Measurements from ENCODE around the gene CELSR2. TPM values are rescaled to one million over a fixed set of nuclear protein-coding genes. Genes with fewer than 3 reads are reported as not detected.

CELSR2 gene
- total and polyA plus RNA-seq, 2 experiments from 2014 or later, result 11.2 to 35.1 TPM

DNA sequence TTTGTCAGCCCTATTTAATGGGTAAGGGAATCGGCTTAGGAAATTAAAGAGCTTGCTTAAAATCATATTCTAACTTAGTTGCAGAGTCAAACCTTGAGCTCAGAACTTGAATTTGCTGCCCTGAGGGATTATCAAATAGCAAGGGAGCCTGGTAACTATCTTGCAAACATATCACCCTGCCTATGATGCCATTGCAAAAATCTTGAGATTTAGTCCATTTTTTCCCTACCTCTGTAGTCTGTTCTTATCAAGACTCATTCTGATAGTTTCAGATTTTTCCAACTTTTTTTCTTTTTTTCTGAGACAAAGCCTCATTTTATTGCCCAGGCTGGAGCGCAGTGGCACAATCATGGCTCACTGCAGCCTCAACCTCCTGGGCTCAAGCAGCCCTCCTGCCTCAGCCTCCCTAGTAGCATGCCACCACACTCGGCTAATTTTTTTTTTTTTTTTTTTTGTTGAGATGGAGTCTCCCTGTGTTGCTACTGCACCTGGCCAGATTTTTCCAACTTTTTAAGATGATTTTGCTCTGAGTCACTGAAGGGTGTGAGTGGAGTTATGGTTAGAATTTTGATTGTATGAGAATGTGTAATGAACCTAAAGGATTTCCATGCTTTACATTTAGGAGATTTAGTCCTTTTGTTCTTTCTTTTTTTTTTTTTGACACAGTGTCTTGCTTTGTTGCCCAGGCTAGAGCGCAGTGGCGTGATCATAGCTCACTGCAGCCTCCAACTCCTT, 23.5 kb upstream of the CELSR2 start (continued):
- TF ChIP-seq CREB1 (CRISPR knock-in tag; IDR thresholded peaks at IDR 0.05; ENCODE audit: low read depth), result no peak
- no peak for TF ChIP-seq STAT1 (IDR thresholded peaks at IDR 0.05; ENCODE audit: unreplicated experiment)

- H3K27ac Mint-ChIP-seq, result no peak overlapping the region
- H3K36me3 ChIP-seq (ENCODE audit: insufficient read depth), result peaks cover 19% of the 10 kb centered on the region
- H3K4me3 ChIP-seq, result no peak overlapping the region
- peaks cover 7% of the 10 kb centered on the region for H3K27me3 Mint-ChIP-seq (ENCODE audit: insufficient read depth, low read depth, poor library complexity)
- peaks cover 2% of the 10 kb centered on the region; the same call in 1 of the 2 replicates for H4K20me1 ChIP-seq (replicated peaks; ENCODE audit: insufficient read depth)
- H3K79me2 ChIP-seq (replicated peaks; ENCODE audit: insufficient read depth), result peaks cover 35% of the 10 kb centered on the region
- no peak overlapping the region for H2AFZ ChIP-seq
- H3F3A ChIP-seq (replicated peaks; ENCODE audit: low read depth), result peaks cover 23% of the 10 kb centered on the region
- 0 out of 3 replicates have a peak overlapping the region, but pooled peaks have one; percentile 2 for H3K4me3 Mint-ChIP-seq
- H3K36me3 Mint-ChIP-seq (ENCODE audit: low read depth), result peaks cover 76% of the 10 kb centered on the region
- peak overlapping the region; percentile 64; the same call in 1 of the 2 replicates for H3K4me2 ChIP-seq
- DNase-seq (ENCODE audit: low spot score), result no peak
- H3K4me1 Mint-ChIP-seq, result peaks cover 56% of the 10 kb centered on the region
- H3K9me3 Mint-ChIP-seq, result no peaks in the 10 kb centered on the region
- H3K9me2 ChIP-seq (ENCODE audit: insufficient read depth), result no peaks in the 10 kb centered on the region
- no peak for ATAC-seq
- no peaks in the 10 kb centered on the region for H3K27me3 ChIP-seq (ENCODE audit: insufficient read depth)
- peaks cover 49% of the 10 kb centered on the region for H3K4me1 ChIP-seq (ENCODE audit: insufficient read depth)
- 0 out of 2 replicates have a peak overlapping the region, but pooled peaks have one; percentile 42 for H3K27ac ChIP-seq (ENCODE audit: low read depth)
- no peak for TF ChIP-seq ZNF114 (CRISPR knock-in tag; IDR thresholded peaks at IDR 0.05)
- no peak for TF ChIP-seq CREB1 (CRISPR knock-in tag; IDR thresholded peaks at IDR 0.05; ENCODE audit: low read depth)
- TF ChIP-seq, protein P1, sequence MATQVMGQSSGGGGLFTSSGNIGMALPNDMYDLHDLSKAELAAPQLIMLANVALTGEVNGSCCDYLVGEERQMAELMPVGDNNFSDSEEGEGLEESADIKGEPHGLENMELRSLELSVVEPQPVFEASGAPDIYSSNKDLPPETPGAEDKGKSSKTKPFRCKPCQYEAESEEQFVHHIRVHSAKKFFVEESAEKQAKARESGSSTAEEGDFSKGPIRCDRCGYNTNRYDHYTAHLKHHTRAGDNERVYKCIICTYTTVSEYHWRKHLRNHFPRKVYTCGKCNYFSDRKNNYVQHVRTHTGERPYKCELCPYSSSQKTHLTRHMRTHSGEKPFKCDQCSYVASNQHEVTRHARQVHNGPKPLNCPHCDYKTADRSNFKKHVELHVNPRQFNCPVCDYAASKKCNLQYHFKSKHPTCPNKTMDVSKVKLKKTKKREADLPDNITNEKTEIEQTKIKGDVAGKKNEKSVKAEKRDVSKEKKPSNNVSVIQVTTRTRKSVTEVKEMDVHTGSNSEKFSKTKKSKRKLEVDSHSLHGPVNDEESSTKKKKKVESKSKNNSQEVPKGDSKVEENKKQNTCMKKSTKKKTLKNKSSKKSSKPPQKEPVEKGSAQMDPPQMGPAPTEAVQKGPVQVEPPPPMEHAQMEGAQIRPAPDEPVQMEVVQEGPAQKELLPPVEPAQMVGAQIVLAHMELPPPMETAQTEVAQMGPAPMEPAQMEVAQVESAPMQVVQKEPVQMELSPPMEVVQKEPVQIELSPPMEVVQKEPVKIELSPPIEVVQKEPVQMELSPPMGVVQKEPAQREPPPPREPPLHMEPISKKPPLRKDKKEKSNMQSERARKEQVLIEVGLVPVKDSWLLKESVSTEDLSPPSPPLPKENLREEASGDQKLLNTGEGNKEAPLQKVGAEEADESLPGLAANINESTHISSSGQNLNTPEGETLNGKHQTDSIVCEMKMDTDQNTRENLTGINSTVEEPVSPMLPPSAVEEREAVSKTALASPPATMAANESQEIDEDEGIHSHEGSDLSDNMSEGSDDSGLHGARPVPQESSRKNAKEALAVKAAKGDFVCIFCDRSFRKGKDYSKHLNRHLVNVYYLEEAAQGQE (IDR thresholded peaks at IDR 0.05; ENCODE audit: unreplicated experiment), result no peak
- TF ChIP-seq ZNF331 (CRISPR knock-in tag; IDR thresholded peaks at IDR 0.05; ENCODE audit: low read depth), result no peak
- TF ChIP-seq, protein P2, sequence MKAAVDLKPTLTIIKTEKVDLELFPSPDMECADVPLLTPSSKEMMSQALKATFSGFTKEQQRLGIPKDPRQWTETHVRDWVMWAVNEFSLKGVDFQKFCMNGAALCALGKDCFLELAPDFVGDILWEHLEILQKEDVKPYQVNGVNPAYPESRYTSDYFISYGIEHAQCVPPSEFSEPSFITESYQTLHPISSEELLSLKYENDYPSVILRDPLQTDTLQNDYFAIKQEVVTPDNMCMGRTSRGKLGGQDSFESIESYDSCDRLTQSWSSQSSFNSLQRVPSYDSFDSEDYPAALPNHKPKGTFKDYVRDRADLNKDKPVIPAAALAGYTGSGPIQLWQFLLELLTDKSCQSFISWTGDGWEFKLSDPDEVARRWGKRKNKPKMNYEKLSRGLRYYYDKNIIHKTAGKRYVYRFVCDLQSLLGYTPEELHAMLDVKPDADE (IDR thresholded peaks at IDR 0.05), result no peak
- no peak for TF ChIP-seq POLR2AphosphoS5 (IDR thresholded peaks at IDR 0.05; ENCODE audit: low read depth)
- no peak for TF ChIP-seq JUNB (IDR thresholded peaks at IDR 0.05; ENCODE audit: unreplicated experiment)
- TF ChIP-seq, protein P3, sequence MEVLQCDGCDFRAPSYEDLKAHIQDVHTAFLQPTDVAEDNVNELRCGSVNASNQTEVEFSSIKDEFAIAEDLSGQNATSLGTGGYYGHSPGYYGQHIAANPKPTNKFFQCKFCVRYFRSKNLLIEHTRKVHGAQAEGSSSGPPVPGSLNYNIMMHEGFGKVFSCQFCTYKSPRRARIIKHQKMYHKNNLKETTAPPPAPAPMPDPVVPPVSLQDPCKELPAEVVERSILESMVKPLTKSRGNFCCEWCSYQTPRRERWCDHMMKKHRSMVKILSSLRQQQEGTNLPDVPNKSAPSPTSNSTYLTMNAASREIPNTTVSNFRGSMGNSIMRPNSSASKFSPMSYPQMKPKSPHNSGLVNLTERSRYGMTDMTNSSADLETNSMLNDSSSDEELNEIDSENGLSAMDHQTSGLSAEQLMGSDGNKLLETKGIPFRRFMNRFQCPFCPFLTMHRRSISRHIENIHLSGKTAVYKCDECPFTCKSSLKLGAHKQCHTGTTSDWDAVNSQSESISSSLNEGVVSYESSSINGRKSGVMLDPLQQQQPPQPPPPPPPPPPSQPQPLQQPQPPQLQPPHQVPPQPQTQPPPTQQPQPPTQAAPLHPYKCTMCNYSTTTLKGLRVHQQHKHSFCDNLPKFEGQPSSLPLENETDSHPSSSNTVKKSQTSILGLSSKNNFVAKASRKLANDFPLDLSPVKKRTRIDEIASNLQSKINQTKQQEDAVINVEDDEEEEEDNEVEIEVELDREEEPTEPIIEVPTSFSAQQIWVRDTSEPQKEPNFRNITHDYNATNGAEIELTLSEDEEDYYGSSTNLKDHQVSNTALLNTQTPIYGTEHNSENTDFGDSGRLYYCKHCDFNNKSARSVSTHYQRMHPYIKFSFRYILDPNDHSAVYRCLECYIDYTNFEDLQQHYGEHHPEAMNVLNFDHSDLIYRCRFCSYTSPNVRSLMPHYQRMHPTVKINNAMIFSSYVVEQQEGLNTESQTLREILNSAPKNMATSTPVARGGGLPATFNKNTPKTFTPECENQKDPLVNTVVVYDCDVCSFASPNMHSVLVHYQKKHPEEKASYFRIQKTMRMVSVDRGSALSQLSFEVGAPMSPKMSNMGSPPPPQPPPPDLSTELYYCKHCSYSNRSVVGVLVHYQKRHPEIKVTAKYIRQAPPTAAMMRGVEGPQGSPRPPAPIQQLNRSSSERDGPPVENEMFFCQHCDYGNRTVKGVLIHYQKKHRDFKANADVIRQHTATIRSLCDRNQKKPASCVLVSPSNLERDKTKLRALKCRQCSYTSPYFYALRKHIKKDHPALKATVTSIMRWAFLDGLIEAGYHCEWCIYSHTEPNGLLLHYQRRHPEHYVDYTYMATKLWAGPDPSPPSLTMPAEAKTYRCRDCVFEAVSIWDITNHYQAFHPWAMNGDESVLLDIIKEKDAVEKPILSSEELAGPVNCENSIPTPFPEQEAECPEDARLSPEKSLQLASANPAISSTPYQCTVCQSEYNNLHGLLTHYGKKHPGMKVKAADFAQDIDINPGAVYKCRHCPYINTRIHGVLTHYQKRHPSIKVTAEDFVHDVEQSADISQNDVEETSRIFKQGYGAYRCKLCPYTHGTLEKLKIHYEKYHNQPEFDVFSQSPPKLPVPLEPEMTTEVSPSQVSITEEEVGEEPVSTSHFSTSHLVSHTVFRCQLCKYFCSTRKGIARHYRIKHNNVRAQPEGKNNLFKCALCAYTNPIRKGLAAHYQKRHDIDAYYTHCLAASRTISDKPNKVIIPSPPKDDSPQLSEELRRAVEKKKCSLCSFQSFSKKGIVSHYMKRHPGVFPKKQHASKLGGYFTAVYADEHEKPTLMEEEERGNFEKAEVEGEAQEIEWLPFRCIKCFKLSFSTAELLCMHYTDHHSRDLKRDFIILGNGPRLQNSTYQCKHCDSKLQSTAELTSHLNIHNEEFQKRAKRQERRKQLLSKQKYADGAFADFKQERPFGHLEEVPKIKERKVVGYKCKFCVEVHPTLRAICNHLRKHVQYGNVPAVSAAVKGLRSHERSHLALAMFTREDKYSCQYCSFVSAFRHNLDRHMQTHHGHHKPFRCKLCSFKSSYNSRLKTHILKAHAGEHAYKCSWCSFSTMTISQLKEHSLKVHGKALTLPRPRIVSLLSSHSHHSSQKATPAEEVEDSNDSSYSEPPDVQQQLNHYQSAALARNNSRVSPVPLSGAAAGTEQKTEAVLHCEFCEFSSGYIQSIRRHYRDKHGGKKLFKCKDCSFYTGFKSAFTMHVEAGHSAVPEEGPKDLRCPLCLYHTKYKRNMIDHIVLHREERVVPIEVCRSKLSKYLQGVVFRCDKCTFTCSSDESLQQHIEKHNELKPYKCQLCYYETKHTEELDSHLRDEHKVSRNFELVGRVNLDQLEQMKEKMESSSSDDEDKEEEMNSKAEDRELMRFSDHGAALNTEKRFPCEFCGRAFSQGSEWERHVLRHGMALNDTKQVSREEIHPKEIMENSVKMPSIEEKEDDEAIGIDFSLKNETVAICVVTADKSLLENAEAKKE (CRISPR knock-in tag; IDR thresholded peaks at IDR 0.05), result no peak
- TF ChIP-seq STAT1 (IDR thresholded peaks at IDR 0.05; ENCODE audit: unreplicated experiment), result no peak
- no peak for TF ChIP-seq NANOG (IDR thresholded peaks at IDR 0.05; ENCODE audit: borderline replicate concordance)
- no peak for TF ChIP-seq CTCF (conservative IDR thresholded peaks at IDR 0.05; ENCODE audit: low read depth in 2 of 2)
- no peak for TF ChIP-seq EZH2 (IDR thresholded peaks at IDR 0.05; ENCODE audit: low read depth, unreplicated experiment)
Observed at GRCh38 chr1:109228167-109228566, 21.2 kb upstream of the CELSR2 start.
